HTERT RPE-1 (cell line): ENCODE data around the gene SH2D6.
"Not testable (repeated sequence)": the region's sequence is repeated elsewhere in the genome, so short reads cannot be mapped to it uniquely, and the experiment has no call there.

ENCODE experiments used
- in situ Hi-C: fragments of 300-500 bp; cut with MboI; formaldehyde crosslinking; loops from 4 replicates; pipeline ENCODE4 v1.14.3; 2020; ENCODE audit warnings: low sequenced_read_pairs

Gene SH2D6

DNA sequence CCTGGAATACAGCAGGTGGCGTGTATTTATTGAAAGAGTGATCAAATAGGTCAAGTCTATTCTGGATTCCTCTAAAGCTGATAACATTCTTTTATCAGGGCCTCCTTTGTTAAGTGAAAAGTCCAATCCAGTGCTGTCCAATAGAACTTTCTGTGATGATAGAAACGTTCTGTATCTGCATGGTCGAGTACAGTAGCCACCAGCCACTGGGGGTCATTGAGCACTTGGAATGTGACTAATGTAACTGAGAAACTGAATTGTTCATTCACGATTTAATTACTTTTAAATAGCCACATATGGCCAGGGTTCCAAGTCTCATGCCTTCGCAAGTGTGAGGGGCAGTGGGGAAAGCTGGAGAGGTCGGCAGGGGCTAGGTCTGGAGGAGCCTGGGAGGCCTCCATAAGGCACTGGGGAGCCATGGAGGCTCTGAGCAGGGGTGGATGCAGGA is 20.5 kb downstream of the SH2D6 start:
- in situ Hi-C loops: no loop called here

DNA sequence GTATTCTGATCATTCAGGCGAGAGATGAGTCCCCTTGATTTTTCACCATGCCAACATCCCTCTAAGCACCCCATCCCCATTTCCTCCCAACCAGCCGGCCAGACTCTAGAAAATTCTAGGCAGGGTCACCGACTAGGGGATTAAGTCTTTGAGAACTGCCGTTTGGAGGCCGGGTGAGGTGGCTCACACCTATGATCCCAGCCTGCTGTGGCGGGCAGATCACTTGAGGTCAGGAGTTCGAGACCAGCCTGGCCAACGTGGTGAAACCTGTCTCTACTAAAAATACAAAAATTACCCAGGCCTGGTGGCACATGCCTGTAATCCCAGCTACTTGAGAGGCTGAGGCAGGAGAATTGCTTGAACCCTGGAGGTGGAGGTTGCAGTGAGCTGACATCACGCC is 21.1 kb downstream of the SH2D6 start:
- in situ Hi-C loops: not testable (repeated sequence)

DNA sequence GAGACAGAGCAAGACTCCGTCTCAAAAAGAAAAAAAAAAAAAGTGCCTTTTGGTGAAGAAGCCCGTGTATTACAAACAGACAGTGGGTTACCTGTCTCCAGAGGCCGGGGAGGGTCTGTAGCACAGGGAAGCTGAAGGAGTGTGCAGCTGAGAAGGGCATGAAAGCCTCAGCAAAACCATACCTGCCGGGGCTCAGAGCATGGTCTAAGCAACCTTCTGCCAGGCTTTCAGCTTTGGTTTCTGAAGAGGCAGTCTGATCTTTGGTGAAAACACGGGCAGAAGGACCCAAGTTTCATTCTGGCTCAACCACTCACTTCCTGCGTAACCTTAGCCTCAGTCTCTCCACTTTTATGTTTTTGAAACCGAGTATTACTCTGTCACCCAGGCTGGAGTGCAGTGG is 21.5 kb downstream of the SH2D6 start:
- in situ Hi-C loops: no loop called here

DNA sequence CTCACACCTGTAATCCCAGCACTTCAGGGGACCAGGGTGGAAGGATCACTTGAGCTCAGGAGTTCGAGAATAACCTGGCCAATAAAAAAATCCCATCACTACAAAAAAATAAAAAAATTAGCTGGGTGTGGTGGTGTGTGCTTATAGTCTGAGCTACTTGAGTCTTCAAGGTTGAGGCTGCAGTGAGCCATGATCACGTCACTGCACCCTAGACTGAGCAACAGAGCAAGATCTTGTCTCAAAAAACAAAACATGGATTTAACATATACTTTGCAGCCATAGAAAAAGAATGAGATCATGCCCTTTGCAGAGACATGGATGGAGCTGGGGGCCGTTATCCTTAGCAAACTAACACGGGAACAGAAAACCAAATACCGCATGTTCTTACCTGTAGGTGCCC is 22.2 kb downstream of the SH2D6 start:
- in situ Hi-C loops: no loop called here

DNA sequence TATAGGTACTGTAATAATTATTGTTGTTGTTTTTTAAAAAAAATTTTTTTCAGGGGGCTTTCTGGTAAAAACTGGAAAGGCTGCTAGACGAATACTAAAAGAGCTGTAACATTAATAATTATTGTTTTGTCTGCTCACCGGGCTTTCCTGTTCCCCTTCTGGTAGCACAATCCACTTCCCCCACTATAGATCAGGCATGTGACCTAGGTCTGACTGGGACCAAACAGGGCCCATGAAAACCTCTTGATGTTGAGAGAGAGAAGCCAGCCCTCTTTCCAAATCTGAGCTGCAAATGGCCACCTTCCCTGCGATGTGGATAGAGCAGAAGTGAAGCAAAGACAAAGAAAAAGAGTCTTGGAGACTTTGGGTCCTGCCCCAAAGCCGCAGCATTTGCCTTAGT is 23.4 kb downstream of the SH2D6 start:
- in situ Hi-C loops: no loop called here

DNA sequence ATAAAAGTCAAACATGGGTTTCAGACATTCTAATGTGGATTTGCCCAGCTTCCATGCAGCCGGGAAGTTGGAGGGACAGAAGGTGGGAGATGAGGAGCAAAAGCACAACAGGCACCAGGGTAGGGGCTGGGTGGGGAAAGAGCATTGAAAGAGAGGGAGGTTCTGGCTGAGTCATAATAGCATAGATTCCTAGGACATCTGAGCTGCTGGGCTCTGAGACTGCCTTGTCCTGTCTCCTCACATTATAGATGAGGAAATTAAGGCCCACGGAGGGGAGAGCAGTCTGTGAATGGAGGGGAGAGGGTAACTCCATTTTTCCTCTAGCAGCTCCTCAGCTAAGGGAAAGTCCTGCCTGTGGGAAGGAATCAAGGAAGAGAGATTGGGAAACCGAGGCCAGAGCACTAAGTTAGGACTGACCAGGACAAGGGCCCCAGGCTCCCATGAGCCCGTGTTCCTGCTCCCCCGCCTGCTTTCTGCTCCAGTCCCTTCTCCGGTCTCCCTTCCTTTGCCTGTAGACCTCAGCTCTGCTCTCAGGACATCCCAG is 26.2 kb downstream of the SH2D6 start:
- in situ Hi-C loops: no loop called here

DNA sequence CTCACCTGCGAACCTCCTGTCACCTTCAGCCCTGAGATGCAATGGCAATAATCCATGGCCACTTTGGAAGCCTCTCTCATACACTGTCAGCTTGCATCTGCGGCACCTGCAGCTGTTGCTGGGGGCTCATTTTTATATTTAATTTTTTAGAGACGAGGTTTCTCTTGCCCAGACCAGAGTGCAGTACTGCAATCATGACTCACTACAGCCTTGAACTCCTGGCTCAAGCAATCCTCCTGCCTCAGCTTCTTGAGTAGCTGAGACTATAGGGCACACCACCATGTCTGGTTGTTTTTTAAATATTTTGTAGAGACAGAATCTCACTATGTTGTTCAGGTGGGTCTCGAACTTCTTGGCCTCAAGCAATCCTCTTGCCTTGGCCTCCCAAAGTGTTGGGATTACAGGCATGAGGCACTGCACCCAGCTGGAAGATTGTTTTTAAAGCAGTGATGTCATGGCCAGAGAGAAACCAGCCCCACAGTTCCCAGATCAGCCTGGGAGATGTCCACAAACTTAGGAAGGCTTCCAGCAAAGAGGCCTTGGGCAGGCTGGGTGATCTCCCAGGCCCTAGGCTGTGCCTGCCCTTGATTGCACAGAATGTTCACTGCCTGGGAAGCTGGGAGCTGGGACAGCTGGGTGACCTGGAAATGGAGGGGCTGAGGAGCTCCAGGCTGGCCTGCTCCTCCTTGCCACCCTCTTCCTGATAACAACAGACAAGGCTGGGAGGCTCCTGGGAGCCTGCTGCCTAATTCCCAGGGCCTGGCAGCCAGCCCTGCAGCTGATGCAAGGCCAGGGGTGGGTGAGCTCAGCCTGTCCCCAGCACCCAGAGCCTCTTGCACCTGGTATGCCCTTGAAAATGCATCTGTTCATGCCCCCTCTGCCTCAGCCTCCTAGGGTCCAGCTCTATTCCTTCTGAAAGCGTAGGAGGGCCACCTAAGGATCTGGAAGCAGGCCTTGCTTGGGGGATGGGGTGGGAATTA is 27.1 kb downstream of the SH2D6 start:
- in situ Hi-C loops: no loop called here

DNA sequence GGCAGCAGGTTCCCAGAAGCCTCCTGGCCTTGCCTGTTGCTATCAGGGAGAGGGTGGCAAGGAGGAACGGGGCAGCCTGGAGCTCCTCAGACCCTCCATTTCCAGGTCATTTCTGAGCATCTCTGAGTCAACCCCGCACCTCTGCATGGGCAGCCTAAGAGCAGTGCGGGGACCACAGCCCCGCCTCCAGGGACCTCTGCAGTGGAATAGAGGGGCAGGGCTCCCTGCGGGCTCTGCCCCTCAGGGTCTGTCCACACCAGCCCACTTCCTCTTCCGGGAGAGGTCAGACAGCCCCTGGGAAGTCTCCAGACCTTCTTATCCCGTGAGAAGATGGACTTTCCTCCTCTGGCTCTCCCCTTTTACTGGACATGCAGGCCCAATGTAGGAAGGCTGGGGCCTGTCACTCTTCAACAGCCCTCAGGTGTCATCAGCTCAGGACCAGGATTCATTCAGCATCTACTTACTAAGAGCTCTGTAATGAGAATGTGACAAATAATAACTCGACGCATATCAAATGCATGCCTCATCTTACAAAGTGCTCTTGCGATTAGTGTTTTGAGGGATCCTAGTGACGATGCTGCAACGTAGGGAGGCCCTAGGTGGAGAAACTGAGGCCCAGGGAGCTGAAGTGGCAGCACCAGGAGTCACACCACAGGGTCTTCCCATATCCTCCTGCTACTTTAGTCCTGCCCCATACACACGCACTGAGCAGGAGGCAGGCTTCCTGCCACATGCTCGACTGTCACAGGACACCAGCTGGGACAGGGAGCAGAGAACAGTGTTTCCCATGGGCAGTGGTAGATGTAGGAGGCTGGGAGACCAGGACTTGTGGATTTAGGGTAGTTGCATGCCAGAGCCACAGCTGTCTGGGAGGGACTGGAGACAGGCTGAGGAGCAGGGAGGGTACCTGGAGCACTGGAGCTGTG is 28.0 kb downstream of the SH2D6 start:
- in situ Hi-C loops: no loop called here

DNA sequence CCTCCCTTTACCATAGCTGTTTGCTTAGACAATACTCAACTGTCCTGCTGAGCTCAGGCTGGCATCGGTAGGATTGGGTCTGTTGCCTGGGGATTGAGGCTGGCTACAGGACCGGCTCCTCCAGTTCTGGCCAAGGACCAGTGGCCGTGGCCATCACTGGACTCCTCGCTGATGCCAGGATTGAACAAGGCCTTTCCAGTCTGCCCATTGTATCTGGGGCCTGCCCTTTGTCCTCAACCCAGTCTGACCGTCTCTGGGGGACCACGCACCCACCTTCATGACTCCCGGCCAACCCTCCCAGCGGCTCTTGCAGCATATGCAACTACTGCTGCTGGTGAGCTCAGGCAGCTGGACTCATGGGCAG is 28.7 kb downstream of the SH2D6 start:
- in situ Hi-C loops: no loop called here

DNA sequence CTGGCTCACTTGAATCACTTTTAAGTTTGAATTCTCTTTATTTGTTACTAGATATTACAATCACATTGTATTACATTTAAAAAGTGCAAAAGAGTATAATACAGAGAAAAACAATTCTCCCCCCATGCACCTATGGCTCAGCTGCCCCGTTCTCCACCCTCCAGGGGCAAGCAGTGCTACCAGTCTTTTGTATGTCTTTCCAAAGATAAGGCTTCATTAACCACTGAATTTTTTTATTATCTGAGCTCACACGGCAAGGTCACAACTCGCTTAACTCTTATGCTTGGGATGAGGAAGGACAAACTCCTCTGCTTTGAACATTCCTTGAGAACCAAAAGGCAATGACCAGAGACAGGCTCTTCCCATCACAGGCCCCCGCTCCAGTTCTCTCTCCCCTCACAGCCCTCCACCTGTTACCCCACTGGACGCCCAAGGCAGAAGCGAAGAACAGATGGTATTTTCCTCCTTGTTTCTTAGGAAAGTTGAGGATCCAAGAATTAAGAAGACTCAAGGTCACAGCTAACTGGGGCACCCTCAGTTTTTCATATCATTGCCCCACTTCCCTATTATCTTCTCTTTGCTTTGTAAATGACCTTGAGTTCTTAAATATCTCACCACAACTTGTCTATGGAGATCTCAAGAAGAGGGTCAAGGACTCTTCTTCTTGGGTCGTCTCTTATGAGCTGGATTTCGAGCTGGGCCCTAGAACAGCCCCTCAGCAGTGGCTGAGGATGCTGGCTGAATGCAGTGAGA is 30.1 kb downstream of the SH2D6 start:
- in situ Hi-C loops: no loop called here

DNA sequence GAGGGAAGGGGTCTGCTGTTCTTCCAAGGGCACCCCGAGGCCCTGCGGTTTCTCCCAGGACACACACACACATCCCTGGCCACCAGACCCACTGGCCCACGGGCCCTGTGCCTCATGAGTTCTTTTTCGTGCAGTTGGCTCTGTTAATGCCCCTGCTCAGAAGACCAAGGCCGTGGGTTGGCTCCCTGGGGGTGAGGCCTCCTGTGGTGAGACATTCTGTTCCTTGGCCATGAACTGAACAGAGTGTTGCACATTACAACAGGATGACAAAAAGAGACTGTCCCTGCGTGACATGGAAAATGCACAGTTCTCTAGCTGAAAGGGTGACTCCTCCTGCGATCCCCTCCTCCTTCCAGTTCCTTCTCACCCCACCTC is 30.7 kb downstream of the SH2D6 start:
- in situ Hi-C loops: no loop called here

DNA sequence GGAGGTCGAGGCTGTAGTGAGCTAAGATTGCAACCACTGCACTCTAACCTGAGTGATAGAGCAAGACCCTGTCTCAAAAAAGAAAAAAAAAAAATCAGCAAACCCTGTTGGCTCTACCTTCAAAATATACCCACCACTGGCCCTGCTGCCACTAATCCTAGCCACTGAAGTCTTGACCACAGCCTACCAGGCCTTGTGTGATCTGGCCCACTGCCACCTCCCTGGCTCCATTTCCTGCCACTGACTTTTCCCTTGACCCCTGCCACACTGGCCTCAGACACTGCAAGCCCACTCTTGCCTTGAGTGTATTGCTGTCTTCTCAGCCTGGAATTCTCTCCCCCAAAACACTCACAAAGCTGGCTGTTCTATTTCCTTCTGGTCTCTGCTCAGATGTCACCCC is 33.7 kb downstream of the SH2D6 start:
- in situ Hi-C loops: no loop called here

DNA sequence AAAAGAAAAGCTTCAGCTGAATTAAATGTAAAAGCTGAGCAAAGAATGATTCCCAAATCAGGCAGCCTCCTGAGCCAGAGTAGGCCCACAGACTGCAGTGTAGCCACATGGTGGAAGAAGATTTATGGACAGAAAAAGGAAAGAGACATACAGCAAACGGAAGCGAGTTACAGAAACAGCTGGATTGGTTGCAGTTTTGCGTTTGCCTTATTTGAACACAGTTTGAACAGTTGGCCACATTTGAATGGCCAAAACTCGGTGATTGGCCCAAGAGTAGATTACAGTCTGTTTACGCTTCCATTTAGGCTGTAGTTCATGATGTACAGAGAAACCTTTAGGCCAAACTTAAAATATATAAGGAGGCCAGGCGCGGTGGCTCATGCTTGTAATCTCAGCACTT is 35.1 kb downstream of the SH2D6 start:
- in situ Hi-C loops: no loop called here

DNA sequence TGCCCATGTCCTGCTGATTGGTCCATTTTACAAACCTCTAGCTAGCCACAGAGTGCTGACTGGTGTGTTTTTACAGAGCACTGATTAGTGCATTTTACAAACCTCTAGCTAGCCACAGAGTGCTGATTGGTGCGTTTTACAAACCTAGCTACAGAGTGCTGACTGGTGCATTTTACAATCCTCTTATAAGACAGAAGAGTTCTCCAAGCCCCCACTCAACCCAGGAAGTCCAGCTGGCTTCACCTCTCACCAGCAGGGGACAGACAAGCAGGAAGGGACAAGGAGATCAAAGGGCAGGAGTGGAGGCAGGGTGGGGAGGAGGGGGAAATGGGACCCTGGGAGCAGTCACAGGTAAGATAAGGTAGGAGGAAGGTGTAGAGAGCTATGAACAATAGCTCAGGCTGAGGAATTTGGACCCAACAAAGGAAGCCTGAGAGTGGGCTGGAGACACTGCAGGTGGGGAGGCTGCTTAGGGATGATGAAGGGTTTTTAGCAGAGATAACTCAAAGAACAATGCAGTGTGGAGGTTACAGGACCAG is 37.1 kb downstream of the SH2D6 start:
- in situ Hi-C loops: no loop called here

DNA sequence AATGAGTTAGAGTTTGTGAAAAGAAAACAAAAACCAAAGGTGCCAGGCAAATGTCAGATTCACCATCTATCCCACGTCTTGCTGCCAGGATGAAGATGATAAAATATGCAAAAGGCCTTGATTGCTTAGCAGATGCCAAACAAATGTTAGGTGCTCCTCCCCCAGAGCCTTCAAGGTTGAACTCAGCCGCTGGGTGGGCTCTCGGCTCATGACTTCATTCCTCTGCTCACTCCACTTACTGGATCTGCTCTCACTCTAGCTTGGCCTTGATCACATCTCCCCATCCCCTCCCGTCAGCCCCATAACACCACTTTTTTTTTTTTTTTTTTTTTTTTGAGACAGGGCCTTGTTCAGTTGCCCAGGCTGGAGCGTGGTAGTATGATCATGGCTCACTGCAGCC is 38.5 kb downstream of the SH2D6 start:
- in situ Hi-C loops: no loop called here

DNA sequence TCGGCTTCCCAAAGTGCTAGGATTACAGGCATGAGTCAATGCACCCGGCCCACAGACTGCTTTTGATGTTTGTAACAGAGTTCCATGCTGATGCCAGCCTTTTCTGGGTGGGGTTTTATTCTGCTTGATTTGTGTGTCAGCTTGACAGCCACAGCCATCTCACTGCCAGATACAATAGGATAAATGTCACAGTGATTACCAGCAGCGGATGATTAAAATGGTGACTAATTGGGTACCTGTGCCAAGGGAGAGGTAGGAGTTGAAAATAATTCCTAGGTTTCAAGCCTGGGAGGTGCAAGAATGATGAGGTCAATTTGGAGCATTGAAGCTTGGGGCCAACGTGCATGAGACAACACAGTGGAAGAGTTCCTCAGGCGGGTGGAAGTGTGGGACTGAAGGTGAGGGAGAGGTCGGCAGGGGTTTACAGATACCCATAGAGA is 39.4 kb downstream of the SH2D6 start:
- in situ Hi-C loops: no loop called here

DNA sequence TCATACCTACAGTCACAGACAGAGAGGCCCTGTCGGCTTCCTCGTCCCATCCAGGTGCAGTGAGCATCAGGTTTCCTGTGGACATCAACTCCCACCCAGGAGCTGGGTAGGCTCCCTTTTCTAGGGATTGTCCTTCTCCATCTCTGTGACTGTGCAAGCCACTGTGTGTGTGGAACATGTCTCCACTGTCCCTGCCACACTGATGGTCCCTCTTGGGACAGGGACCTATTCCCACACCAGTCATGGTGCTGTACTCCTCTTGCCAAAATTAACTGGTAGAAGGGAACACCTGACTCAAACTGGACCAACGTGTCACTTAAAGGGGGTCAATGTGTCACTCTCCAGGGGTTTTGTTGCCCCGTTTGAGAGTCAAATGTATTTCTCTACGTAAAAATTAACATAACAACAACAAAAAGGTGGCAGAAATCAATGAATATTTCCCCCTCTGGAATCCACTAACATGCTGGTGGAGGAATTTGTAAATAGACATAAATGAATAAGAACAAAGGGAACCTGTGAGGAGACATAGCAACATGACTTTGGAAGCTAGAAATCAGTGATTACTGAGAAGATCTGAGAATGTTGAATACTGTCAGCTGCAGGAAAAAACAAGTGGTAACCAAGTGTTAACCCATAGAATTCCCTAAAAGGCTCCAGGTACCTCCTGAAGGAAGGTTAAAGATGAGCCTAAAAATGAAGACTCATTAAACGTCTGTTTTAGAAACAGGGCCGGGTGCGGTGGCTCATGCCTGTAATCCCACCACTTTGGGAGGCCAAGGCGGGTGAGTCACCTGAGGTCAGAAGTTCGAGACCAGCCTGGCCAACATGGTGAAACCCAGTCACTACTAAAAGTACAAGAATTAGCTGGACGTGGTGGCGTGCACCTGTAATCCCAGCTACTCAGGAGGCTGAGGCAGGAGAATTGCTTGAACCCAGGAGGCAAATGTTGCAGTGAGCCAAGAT is 40.4 kb downstream of the SH2D6 start:
- in situ Hi-C loops: no loop called here

DNA sequence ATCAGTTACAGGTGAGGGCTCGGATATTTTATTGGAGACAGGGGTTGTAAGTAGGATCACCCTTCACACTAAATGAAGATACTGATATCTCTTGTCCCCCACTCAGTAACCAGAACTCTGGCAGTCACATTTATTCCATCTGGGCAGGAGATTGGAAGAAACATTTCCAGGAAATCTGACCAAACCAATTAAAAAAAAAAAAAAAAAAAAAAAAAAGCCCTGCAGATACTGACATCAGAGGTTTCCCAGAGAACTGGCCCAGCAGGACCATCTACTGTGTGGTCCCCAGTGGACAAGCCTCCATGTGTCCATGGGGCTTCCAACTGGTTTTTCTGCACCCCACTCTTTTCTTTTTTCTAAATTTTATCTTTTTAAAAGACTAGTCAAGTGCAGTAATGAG is 41.3 kb downstream of the SH2D6 start:
- in situ Hi-C loops: no loop called here

DNA sequence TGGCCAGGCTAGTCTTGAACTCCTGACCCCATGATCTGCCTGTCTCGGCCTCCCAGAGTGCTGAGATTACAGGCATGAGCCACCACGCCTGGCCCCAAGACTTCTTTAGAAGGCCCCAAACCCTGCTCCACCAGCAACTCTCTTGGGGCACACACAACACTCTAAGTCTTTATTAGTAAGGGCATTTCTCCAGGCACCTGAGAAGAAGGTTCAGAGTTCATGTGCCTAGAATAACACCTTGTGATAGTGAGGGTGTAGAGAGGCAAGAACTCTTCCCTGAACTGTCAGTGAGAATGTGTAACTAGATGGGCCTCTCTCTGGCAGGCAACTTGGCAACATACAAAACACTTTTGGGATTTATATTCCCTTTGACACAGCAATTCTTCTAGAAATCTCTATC is 43.8 kb downstream of the SH2D6 start:
- in situ Hi-C loops: no loop called here
